ENCODE measurements around the gene DNAH2.

DNAH2 gene

GRCh38 chr17:7705269-7706255, 12.0 kb upstream of the DNAH2 start:
- H3K27me3 ChIP-seq (replicated peaks; ENCODE audit: insufficient read depth, low read length): peaks cover 62% of the 10 kb centered on the region
- H3K9me2 ChIP-seq (replicated peaks; ENCODE audit: insufficient read depth, low read length): no peaks in the 10 kb centered on the region
- 0 out of 2 replicates have a peak, but pooled peaks cover 4% of the 10 kb centered on the region for H3K4me1 ChIP-seq (ENCODE audit: low read length)
- no peak for DNase-seq
- H3K4me2 ChIP-seq (ENCODE audit: low read depth, low read length): no peak overlapping the region
- no peaks in the 10 kb centered on the region for H4K20me1 ChIP-seq (ENCODE audit: insufficient read depth, low read length)
- H3F3A ChIP-seq (ENCODE audit: insufficient read depth, low read length): no peaks in the 10 kb centered on the region
- H3K36me3 ChIP-seq (replicated peaks; ENCODE audit: insufficient read depth, low read length): no peaks in the 10 kb centered on the region
- H2AFZ ChIP-seq (ENCODE audit: low read length): no peak overlapping the region
- TF ChIP-seq EZH2phosphoT487 (IDR thresholded peaks at IDR 0.05; ENCODE audit: low read length): no peak
- no peak for TF ChIP-seq CTCF (IDR thresholded peaks at IDR 0.05; ENCODE audit: low read length)
- no peak for TF ChIP-seq EZH2 (optimal IDR thresholded peaks at IDR 0.05; ENCODE audit: low read depth, low read length)
- H3K4me3 ChIP-seq (ENCODE audit: low read length): no peak overlapping the region
- H3K27ac ChIP-seq (ENCODE audit: low read length): no peak overlapping the region
- H3K79me2 ChIP-seq (ENCODE audit: low read length): no peaks in the 10 kb centered on the region
- no peaks in the 10 kb centered on the region for H3K9me3 ChIP-seq (replicated peaks; ENCODE audit: insufficient read depth, low read length)
- no peak overlapping the region for H3K9ac ChIP-seq (ENCODE audit: low read length)

- Histone ChIP-seq H3K9me2 (replicated peaks; ENCODE audit: insufficient read depth, low read length) (no peaks in the 10 kb centered on the region), H3K9ac (ENCODE audit: low read length) (no peak overlapping the region), H2AFZ (ENCODE audit: low read length) (no peak overlapping the region), H3K79me2 (ENCODE audit: low read length) (no peaks in the 10 kb centered on the region), H3F3A (ENCODE audit: insufficient read depth, low read length) (no peaks in the 10 kb centered on the region), H4K20me1 (ENCODE audit: insufficient read depth, low read length) (no peaks in the 10 kb centered on the region), H3K4me3 (ENCODE audit: low read length) (no peak overlapping the region), H3K27me3 (replicated peaks; ENCODE audit: insufficient read depth, low read length) (peaks cover 69% of the 10 kb centered on the region), H3K4me1 (ENCODE audit: low read length) (0 out of 2 replicates have a peak, but pooled peaks cover 4% of the 10 kb centered on the region), H3K27ac (ENCODE audit: low read length) (no peak overlapping the region), H3K9me3 (replicated peaks; ENCODE audit: insufficient read depth, low read length) (no peaks in the 10 kb centered on the region), H3K36me3 (replicated peaks; ENCODE audit: insufficient read depth, low read length) (no peaks in the 10 kb centered on the region), H3K4me2 (ENCODE audit: low read depth, low read length) (no peak overlapping the region)
- no peak for DNase-seq
- TF ChIP-seq EZH2phosphoT487 (IDR thresholded peaks at IDR 0.05; ENCODE audit: low read length) (no peak), CTCF (IDR thresholded peaks at IDR 0.05; ENCODE audit: low read length) (no peak), EZH2 (optimal IDR thresholded peaks at IDR 0.05; ENCODE audit: low read depth, low read length) (no peak)
Measured at GRCh38 chr17:7706631-7707354, 10.8 kb upstream of the DNAH2 start.

- H3K9me2 ChIP-seq (replicated peaks; ENCODE audit: insufficient read depth, low read length): no peaks in the 10 kb centered on the region
- H3K79me2 ChIP-seq (ENCODE audit: low read length): no peaks in the 10 kb centered on the region
- no peak overlapping the region for H2AFZ ChIP-seq (ENCODE audit: low read length)
- H4K20me1 ChIP-seq (ENCODE audit: insufficient read depth, low read length): no peaks in the 10 kb centered on the region
- peaks cover 75% of the 10 kb centered on the region for H3K27me3 ChIP-seq (replicated peaks; ENCODE audit: insufficient read depth, low read length)
- H3K36me3 ChIP-seq (replicated peaks; ENCODE audit: insufficient read depth, low read length): no peaks in the 10 kb centered on the region
- no peak overlapping the region for H3K27ac ChIP-seq (ENCODE audit: low read length)
- H3K4me1 ChIP-seq (ENCODE audit: low read length): 0 out of 2 replicates have a peak, but pooled peaks cover 4% of the 10 kb centered on the region
- no peak overlapping the region for H3K4me3 ChIP-seq (ENCODE audit: low read length)
- no peak for DNase-seq
- H3K9ac ChIP-seq (ENCODE audit: low read length): no peak overlapping the region
- H3K9me3 ChIP-seq (replicated peaks; ENCODE audit: insufficient read depth, low read length): no peaks in the 10 kb centered on the region
- no peaks in the 10 kb centered on the region for H3F3A ChIP-seq (ENCODE audit: insufficient read depth, low read length)
- no peak overlapping the region for H3K4me2 ChIP-seq (ENCODE audit: low read depth, low read length)
- TF ChIP-seq EZH2phosphoT487 (IDR thresholded peaks at IDR 0.05; ENCODE audit: low read length) (no peak), CTCF (IDR thresholded peaks at IDR 0.05; ENCODE audit: low read length) (no peak)
Measured at GRCh38 chr17:7707446-7707845, 10.1 kb upstream of the DNAH2 start.

Measured in MM.1S (cell line).